ENCODE data around the gene SRCIN1. TPM values are rescaled to one million over a fixed set of nuclear protein-coding genes. Genes with fewer than 3 reads are reported as not detected.
"Not testable (repeated sequence)": the region's sequence is repeated elsewhere in the genome, so short reads cannot be mapped to it uniquely, and the experiment has no call there.

Gene SRCIN1
- total RNA-seq = 1 to 10 TPM in 3 of 4 donors, under 1 TPM in 1; 0.89 to 4.8 (median 3.0) TPM
- polyA plus RNA-seq = 2.6 TPM
- long read RNA-seq, donor 1, partial matches to known transcripts = 1 of 2 reads
- long read RNA-seq, donor 1, other reads (novel, unspliced or antisense) = 1 of 2 reads
- long read RNA-seq, donor 2, partial matches to known transcripts = 1 of 2 reads
- long read RNA-seq, donor 2, other reads (novel, unspliced or antisense) = 1 of 2 reads
- long read RNA-seq, donor 3 = 0 reads
- long read RNA-seq, donor 4, partial matches to known transcripts = 0 of 2 reads
- long read RNA-seq, donor 4, other reads (novel, unspliced or antisense) = 2 of 2 reads

- no peak within 1 kb of the TSS for H3K27ac ChIP-seq (ENCODE audit: low read length)
- H3K9me3 ChIP-seq (ENCODE audit: control insufficient read depth, low read length) = no peaks in the 10 kb centered on the region
- peak; percentile 59 to 88 (median 85) for DNase-seq
- peak; percentile 9 to 11 for ATAC-seq
- WGBS = 1% methylated on average over 103 of the region's 105 CpGs
- H3K4me3 ChIP-seq (ENCODE audit: low read length) = peak within 1 kb of the TSS; percentile 74
- no peaks in the 10 kb centered on the region for H3K4me1 ChIP-seq (ENCODE audit: control insufficient read depth, insufficient read depth, low read length)
- H3K27me3 ChIP-seq (ENCODE audit: control insufficient read depth, insufficient read depth) = no peaks in the 10 kb centered on the region
- intact Hi-C loops (cut with DNase I) = no loop called here
Measured at GRCh38 chr17:38605841-38606645, at the start of gene SRCIN1. Gene SRCIN1 (minus strand): TSS chr17:38605952. CDS start chr17:38605705, 247 bp downstream.

GRCh38 chr17:38654411-38655398 is 49.0 kb upstream of the SRCIN1 start:
- Histone ChIP-seq H3K9me3 (ENCODE audit: control insufficient read depth, low read length) (no peaks in the 10 kb centered on the region), H3K4me1 (ENCODE audit: control insufficient read depth, insufficient read depth, low read length) (no peaks in the 10 kb centered on the region), H3K4me3 (ENCODE audit: low read length) (no peak overlapping the region), H3K27ac (ENCODE audit: low read length) (no peak overlapping the region), H3K27me3 (ENCODE audit: control insufficient read depth, insufficient read depth) (no peaks in the 10 kb centered on the region)
- WGBS = 38% methylated on average over 21 of the region's 21 CpGs
- DNase-seq (no peak), ATAC-seq (no peak)
- intact Hi-C loops (cut with DNase I) = no loop called here

GRCh38 chr17:38653679-38654078 is 47.9 kb upstream of the SRCIN1 start:
- Histone ChIP-seq H3K27ac (ENCODE audit: low read length) (no peak overlapping the region), H3K27me3 (ENCODE audit: control insufficient read depth, insufficient read depth) (no peaks in the 10 kb centered on the region), H3K4me1 (ENCODE audit: control insufficient read depth, insufficient read depth, low read length) (no peaks in the 10 kb centered on the region), H3K9me3 (ENCODE audit: control insufficient read depth, low read length) (no peaks in the 10 kb centered on the region), H3K4me3 (ENCODE audit: low read length) (no peak overlapping the region)
- DNase-seq (no peak), ATAC-seq (no peak)
- intact Hi-C loops (cut with DNase I) = no loop called here
- WGBS = 85% methylated on average over 5 of the region's 5 CpGs

- H3K27me3 ChIP-seq (ENCODE audit: control insufficient read depth, insufficient read depth) = no peaks in the 10 kb centered on the region
- no peak for DNase-seq
- no peaks in the 10 kb centered on the region for H3K9me3 ChIP-seq (ENCODE audit: control insufficient read depth, low read length)
- 98% methylated on average over 1 of the region's 1 CpG for WGBS
- intact Hi-C loops (cut with DNase I) = no loop called here
- H3K4me3 ChIP-seq (ENCODE audit: low read length) = no peak overlapping the region
- H3K27ac ChIP-seq (ENCODE audit: low read length) = no peak overlapping the region
- ATAC-seq = no peak
- H3K4me1 ChIP-seq (ENCODE audit: control insufficient read depth, insufficient read depth, low read length) = no peaks in the 10 kb centered on the region
Measured at GRCh38 chr17:38653230-38653629, 47.5 kb upstream of the SRCIN1 start.

GRCh38 chr17:38650653-38651173 is 45.0 kb upstream of the SRCIN1 start:
- H3K9me3 ChIP-seq (ENCODE audit: control insufficient read depth, low read length); H3K4me3 ChIP-seq (ENCODE audit: low read length); H3K27me3 ChIP-seq (ENCODE audit: control insufficient read depth, insufficient read depth); DNase-seq; ATAC-seq; H3K4me1 ChIP-seq (ENCODE audit: control insufficient read depth, insufficient read depth, low read length); H3K27ac ChIP-seq (ENCODE audit: low read length); intact Hi-C loops (cut with DNase I): not testable (repeated sequence)
- WGBS = 84% methylated on average over 11 of the region's 11 CpGs

GRCh38 chr17:38637951-38638350 is 32.2 kb upstream of the SRCIN1 start:
- intact Hi-C loops (cut with DNase I) = no loop called here
- no peak overlapping the region for H3K27ac ChIP-seq (ENCODE audit: low read length)
- no peaks in the 10 kb centered on the region for H3K9me3 ChIP-seq (ENCODE audit: control insufficient read depth, low read length)
- 68% methylated on average over 4 of the region's 4 CpGs for WGBS
- no peaks in the 10 kb centered on the region for H3K27me3 ChIP-seq (ENCODE audit: control insufficient read depth, insufficient read depth)
- ATAC-seq (no peak), DNase-seq (no peak)
- H3K4me3 ChIP-seq (ENCODE audit: low read length) = no peak overlapping the region
- no peaks in the 10 kb centered on the region for H3K4me1 ChIP-seq (ENCODE audit: control insufficient read depth, insufficient read depth, low read length)

GRCh38 chr17:38636054-38636453 is 30.3 kb upstream of the SRCIN1 start:
- Histone ChIP-seq H3K4me1 (ENCODE audit: control insufficient read depth, insufficient read depth, low read length) (no peaks in the 10 kb centered on the region), H3K27me3 (ENCODE audit: control insufficient read depth, insufficient read depth) (no peaks in the 10 kb centered on the region), H3K27ac (ENCODE audit: low read length) (no peak overlapping the region), H3K4me3 (ENCODE audit: low read length) (no peak overlapping the region), H3K9me3 (ENCODE audit: control insufficient read depth, low read length) (no peaks in the 10 kb centered on the region)
- 43% methylated on average over 9 of the region's 9 CpGs for WGBS
- intact Hi-C loops (cut with DNase I) = no loop called here
- no peak for DNase-seq
- ATAC-seq = no peak

GRCh38 chr17:38632334-38632733 is 26.6 kb upstream of the SRCIN1 start:
- Histone ChIP-seq H3K4me1 (ENCODE audit: control insufficient read depth, insufficient read depth, low read length) (no peaks in the 10 kb centered on the region), H3K27me3 (ENCODE audit: control insufficient read depth, insufficient read depth) (no peaks in the 10 kb centered on the region), H3K27ac (ENCODE audit: low read length) (no peak overlapping the region), H3K4me3 (ENCODE audit: low read length) (no peak overlapping the region), H3K9me3 (ENCODE audit: control insufficient read depth, low read length) (no peaks in the 10 kb centered on the region)
- intact Hi-C loops (cut with DNase I) = no loop called here
- 81% methylated on average over 6 of the region's 6 CpGs for WGBS
- DNase-seq (no peak), ATAC-seq (no peak)

- DNase-seq = no peak
- no peaks in the 10 kb centered on the region for H3K27me3 ChIP-seq (ENCODE audit: control insufficient read depth, insufficient read depth)
- no peaks in the 10 kb centered on the region for H3K9me3 ChIP-seq (ENCODE audit: control insufficient read depth, low read length)
- no peak overlapping the region for H3K27ac ChIP-seq (ENCODE audit: low read length)
- 95% methylated on average over 3 of the region's 3 CpGs for WGBS
- H3K4me3 ChIP-seq (ENCODE audit: low read length) = no peak overlapping the region
- no peak for ATAC-seq
- intact Hi-C loops (cut with DNase I) = no loop called here
- H3K4me1 ChIP-seq (ENCODE audit: control insufficient read depth, insufficient read depth, low read length) = no peaks in the 10 kb centered on the region
Measured at GRCh38 chr17:38628441-38628840, 22.7 kb upstream of the SRCIN1 start.

- DNase-seq (no peak), ATAC-seq (no peak)
- no peak overlapping the region for H3K4me3 ChIP-seq (ENCODE audit: low read length)
- WGBS = 94% methylated on average over 2 of the region's 2 CpGs
- intact Hi-C loops (cut with DNase I) = no loop called here
- H3K9me3 ChIP-seq (ENCODE audit: control insufficient read depth, low read length) = no peaks in the 10 kb centered on the region
- no peaks in the 10 kb centered on the region for H3K4me1 ChIP-seq (ENCODE audit: control insufficient read depth, insufficient read depth, low read length)
- H3K27ac ChIP-seq (ENCODE audit: low read length) = no peak overlapping the region
- H3K27me3 ChIP-seq (ENCODE audit: control insufficient read depth, insufficient read depth) = no peaks in the 10 kb centered on the region
Measured at GRCh38 chr17:38627957-38628356, 22.2 kb upstream of the SRCIN1 start.
